NK-92 treated with Interleukin-12 subunit alpha and Interleukin-12 subunit beta, amount 100 ng/mL, for 24 hours (cell line): ENCODE results near the gene IL16.

Source experiments
- DNase-seq: peaks from one replicate; lab custom pipeline; 2025; lab: John Stamatoyannopoulos, UW

IL16 gene

GRCh38 chr15:81276967-81277366 is 80.3 kb downstream of the IL16 start:
- no peak for DNase-seq

- no peak for DNase-seq
These were observed 81.2 kb downstream of the IL16 start for GRCh38 chr15:81277851-81278250.

DNA sequence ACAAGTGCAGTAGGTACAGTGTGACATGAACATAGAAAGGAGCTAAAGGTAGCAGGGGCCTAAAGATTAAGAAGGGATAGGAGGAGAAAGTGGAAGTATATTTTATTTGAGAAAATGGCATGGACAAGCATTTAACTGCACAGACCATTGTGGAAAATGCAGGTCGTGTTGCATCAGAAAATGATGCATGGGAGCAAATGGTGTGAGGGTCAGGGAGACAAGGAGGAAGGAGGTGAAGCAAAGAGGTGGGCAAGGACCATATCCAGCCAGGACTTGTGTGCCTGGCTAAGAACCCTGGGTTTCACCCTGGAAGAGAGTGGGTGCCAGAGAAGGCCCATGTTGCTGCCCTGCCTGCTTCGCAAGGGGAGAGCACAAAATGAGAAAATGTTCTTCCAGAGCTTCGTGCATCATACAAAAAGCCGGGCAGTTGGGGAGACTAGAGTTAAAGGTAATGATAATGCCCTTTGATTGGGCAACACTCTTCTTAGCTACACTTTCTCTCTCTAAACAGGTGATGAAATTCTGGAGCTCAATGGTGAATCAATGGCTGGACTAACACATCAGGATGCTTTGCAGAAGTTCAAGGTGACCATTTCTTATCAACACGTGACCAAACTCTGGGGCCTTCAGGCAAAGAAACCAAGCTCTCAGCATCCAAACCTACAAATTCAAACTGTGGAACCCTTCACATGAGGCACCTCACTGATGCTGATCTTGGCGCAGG is 81.8 kb downstream of the IL16 start:
- DNase-seq: no peak

DNA sequence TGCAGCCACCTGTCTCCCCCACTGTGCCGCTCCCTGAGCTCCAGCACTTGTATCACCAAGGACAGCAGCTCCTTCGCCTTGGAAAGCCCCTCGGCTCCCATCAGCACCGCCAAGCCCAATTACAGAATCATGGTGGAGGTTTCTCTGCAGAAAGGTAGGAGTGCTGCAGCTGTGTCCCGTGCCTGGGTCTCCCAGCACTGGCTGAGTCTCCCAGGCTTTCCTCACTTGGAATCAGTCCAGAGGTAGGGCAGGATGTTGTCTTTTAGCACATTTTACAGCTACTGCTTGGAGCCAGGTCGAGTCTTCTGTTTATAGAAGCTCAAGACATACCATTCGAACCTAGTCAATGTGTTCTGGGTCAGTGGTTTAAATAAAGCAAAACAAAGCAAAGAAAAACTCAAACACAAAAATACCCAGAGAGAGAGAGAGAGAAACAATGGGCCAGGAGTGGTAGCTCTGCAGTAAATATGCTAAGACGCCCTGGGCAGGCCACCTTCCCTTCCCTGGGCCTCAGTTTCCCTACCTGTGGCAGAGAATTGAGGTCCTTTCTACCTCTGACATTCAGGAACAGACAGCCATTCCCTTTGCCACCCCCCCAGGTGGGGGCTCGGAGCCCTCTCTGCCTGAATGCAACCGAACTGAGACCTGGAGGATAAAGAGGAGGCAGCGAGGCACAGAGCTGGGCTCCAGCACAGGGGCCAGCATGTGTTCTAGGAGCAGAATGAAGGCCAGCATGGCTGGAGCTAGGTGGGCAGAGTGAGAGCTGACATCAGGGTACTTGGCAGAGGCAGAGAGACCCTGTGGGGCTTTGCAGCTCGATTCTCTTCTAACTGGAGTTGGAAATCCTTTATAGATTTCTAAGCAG is 83.2 kb downstream of the IL16 start:
- DNase-seq: no peak

DNA sequence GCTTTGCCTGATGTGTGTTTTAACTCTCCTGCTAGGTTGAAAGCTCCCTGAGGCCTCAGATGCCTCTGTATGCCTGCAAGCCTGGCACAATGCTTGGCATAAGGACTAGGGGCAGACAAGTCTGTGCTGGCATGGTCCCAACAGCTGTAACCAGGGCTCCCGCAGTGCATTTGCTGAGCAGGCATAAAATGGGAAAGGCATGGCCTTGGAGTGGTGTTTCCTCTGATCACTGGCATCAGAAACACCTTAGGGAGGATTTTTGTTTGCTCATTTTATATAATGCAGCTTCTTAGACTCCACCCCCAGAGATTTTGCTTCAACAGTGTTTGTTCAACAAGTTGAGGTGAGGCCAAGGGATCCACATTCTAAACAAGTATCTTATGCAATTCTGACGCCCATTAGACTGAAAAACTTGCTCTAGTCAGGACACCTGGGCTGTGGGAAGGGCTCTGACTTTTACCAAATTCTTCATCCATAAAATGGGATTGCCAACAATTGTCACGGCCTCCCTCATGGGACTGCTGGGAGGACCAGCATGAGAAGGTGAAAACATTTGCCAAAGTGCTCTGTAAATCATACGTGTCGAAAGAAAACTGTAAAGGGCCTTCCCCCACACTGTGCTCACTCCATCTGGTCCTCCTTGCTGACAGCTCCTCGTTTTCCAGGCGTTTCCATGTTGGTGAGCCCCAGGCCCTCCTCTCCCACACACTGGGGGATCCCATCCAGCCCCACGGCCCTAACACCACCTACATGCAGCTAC is 84.2 kb downstream of the IL16 start:
- DNase-seq: no peak

DNA sequence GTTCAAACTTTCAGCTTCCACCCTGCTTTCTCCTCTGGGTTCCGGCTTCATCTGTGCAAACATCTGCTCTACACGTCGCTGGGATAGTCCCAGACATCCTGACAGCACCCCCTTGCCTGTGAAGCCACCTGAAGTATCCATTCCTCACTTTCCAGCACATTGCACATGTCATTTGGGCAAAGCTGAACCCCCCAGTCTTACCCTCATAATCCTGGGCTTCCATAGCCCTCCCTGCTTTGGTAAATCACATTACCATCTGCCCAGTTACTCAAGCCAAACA is 84.7 kb downstream of the IL16 start:
- no peak for DNase-seq

GRCh38 chr15:81281766-81282605 is 85.3 kb downstream of the IL16 start:
- no peak for DNase-seq

- DNase-seq: no peak
These were observed 85.9 kb downstream of the IL16 start for GRCh38 chr15:81282606-81282895.

DNA sequence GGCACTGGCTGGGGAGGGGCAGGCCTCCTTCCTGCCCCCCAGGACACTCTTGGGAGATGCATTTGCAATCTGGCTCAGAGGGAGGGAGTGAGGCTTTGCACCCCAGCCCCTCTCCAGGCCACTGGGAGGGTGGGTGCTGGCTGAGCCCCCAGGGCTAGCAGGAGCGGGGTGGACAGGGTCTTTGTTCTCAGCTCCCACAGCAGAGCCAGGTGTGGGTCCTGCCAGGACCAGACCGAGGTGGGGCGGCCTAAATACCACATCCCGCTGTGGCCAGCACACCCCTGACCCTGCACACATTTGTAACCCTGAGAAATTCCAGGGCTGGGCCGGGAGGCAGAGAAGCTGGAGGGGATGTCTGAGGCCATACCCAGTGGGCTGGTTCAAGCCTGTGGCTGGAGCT is 86.2 kb downstream of the IL16 start:
- no peak for DNase-seq

DNA sequence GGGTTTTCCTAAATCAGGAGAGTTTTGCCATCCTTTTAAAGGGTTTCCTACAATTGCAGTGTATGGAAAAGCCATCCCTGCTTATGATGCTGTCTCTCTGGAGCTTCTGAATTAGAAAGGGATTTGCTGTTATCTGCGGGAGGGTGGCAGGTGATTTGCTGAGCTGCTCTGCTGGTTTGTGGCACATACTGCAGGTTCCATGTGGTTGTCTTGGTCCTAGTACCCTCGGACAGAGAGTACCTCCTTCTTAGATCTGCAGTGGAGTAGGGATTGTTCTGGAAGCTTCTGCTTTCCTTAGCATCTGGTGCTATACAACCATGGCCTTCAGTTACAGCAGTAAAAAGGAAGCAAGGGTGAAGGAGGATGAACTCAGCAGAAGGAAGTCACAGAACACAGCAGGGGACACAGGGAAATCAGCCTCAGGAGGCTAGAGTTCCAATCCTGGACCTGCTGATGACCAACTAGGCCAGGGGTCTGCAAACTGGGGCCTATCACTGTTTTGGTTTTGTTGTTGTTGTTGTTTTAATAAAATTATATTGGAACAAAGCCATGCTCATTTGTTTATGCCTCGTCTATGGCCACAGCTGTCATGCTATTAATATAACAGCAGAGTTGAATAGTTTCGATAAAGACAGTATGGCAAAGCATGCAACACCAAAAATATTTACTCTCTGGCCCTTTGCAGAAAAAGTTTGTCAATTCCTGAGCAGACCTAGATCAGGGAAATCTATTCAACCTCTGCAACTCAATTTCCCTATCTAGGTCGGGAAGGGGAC is 87.8 kb downstream of the IL16 start:
- DNase-seq: no peak

DNA sequence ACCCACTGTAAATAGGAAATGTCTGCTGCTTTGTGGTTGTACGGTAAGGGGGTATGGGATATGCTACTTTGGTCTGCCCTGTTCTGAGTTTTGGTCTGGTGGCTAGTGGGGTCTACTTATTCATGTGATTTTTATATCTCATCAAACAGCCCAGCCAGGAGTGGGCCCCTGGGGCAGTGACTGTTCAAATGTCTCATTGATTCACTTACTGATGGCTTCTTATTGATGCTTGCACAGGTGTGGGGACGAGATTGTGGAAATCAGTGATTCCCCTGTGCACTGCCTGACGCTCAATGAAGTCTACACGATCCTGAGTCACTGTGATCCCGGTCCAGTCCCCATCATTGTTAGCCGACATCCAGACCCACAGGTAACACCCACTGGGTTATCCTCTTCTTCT is 88.8 kb downstream of the IL16 start:
- DNase-seq: no peak

DNA sequence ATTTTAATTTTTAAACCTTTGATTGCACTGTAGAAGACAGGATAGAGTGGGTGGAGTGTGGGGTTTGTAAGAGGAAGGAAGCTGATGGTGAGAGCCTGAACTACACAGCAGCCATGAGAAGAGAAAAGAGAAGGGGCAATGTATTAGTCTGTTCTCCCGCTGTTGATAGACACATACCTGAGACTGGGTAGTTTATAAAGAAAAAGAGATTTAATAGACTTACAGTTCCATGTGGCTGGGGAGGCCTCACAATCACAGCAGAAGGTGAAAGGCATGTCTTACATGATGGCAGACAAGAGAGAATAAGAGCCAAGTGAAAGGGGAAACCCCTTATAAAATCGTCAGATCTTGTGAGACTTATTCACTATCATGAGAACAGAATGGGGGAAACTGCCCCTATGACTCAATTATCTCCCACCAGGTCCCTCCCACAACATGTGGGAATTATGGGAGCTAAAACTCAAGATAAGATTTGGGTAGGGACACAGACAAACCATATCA is 90.0 kb downstream of the IL16 start:
- DNase-seq: no peak

DNA sequence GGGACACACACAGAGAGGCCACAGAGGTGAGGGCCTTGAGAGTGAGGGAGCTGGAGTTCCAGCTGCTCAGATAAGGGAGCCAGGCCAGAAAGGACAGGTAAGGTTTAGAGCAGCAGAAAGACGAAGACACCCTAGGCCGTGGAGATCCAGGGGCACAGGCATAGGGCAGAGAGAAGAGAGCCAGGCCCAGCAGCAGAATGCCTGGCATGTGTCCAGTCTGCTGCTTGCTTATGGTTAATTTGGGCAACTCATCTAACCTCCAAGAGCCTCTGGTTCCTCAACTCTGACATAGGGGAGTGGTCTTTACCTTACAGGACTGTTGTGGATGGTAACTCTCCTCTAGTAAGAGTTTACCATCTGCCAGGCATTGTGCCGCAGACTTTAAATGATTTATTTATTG is 91.4 kb downstream of the IL16 start:
- DNase-seq: no peak

GRCh38 chr15:81288616-81289015 is 91.9 kb downstream of the IL16 start:
- DNase-seq: no peak

GRCh38 chr15:81289910-81290309 is 93.2 kb downstream of the IL16 start:
- DNase-seq: no peak

DNA sequence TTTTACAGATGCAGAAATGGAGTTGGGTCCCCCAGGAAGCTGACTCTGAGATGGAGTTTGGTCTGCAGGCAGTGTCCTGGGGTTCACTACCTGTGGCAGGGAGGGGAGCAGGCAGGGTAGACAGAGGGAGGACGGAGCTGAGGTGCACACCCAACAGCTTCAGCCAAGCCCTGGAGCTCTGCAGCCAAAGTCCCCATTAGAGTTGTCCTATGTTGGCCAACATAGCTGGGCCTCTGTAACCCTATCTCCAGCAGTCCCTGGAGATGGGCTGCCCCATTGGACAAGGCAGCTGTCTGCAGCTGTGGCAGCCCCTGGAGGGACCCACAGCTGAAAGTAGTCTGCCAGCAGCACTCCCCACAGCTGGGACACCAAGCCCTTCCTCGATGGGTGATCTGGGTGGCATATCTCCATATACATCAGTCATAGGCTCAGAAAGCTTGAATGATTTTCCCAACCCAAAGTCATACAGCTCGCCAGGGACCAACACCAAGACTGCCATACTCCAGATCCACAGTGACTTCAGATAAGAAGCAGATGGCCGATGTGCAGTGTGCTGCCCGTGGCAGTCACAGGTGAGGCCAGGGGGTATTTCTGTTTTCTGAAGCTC is 95.3 kb downstream of the IL16 start:
- DNase-seq: no peak

- DNase-seq: no peak
These were observed 95.9 kb downstream of the IL16 start for GRCh38 chr15:81292523-81293001.

GRCh38 chr15:81293728-81294515 is 97.2 kb downstream of the IL16 start:
- DNase-seq: peak; percentile 82

DNA sequence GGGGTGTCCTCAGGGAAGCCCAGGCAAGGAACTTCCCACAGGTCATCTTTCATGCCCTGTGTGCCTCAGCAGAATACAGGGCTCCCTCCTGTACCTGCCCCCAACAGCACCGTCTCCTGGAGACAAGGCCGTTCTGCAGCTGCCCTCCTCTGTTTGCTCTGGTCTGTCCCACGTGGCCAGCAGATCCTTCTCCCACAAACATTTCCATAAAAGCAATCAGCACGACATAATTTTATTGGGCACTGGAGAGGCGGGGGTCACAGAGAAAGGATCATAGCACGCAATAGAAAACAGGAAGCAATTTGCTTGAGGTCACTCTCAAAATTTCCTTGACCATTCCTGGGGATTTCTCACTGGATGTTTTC is 97.8 kb downstream of the IL16 start:
- DNase-seq: no peak
